Keratinocyte (primary cell): ENCODE data around the gene CIB1.

Source experiments
- CTCF ChIP-seq, 3 experiments: IDR thresholded peaks in 1 of 3; conservative IDR thresholded peaks in 1 of 3; optimal IDR thresholded peaks in 1 of 3; 2 replicates in 2 of 3; 3 replicates in 1 of 3; pipeline versions ENCODE3 to v1.5.1; 2011; ENCODE audit warnings: low read length in 3 of 3, mild to moderate bottlenecking in 3 of 3, moderate library complexity in 2 of 3, control low read depth in 1 of 3, inconsistent platforms in 1 of 3; ENCODE audit not compliant: insufficient read depth in 2 of 3; ENCODE audit errors: extremely low read depth in 1 of 3
- EZH2 ChIP-seq: IDR thresholded peaks from one replicate; pipeline ENCODE4 v1.6.1; 2012; ENCODE audit warnings: inconsistent platforms, mild to moderate bottlenecking, low read length, moderate library complexity

GRCh38 chr15:90257776-90258175 is 24.0 kb upstream of the CIB1 start:
- TF ChIP-seq CTCF (optimal IDR thresholded peaks at IDR 0.05 in 1 of 3, IDR thresholded peaks at IDR 0.05 in 1 of 3, conservative IDR thresholded peaks at IDR 0.05 in 1 of 3; ENCODE audit: extremely low read depth in 1 of 3, insufficient read depth in 2 of 3, low read length in 3 of 3), result no peak
- no peak for TF ChIP-seq EZH2
